IMR-90 (cell line): ENCODE measurements around the gene ADAMTSL1. TPM values are rescaled to one million over a fixed set of nuclear protein-coding genes. Genes with fewer than 3 reads are reported as not detected.

Experiments used
- ATAC-seq: fragments of 200-7000 bp; cut with Tn5 transposase; 2 replicates; pipeline ENCODE4 v1.9.1; 2020; ENCODE audit warnings: low read depth, mild to moderate bottlenecking, moderate library complexity
- BruUV-seq: library from RNA; stranded (reverse); fragments of 400-500 nt; replicated peaks from 2 replicates; lab custom pipeline; 2021; lab: Mats Ljungman, UMichigan
- CTCF ChIA-PET: fragments of 300-600 bp; formaldehyde crosslinking; extraction: SDS; loops from one replicate; lab custom pipeline; 2021; ENCODE audit warnings: antibody characterized with exemption; lab: Yijun Ruan, JAX
- POLR2A ChIA-PET: fragments of 300-600 bp; sonication (Branson Sonifier 250); formaldehyde crosslinking; loops from one replicate; lab custom pipeline; 2022; ENCODE audit warnings: antibody characterized with exemption; ENCODE audit not compliant: unreplicated experiment; lab: Charles Lee
- DNase-seq: peaks from one replicate; pipeline ENCODE4 v3.0.0; 2013
- H2AFZ ChIP-seq: replicated peaks from 2 replicates; pipeline ENCODE3; 2013; ENCODE audit warnings: low read length, mild to moderate bottlenecking; ENCODE audit not compliant: poor library complexity
- H2AK5ac ChIP-seq: 2 replicates; pipeline ENCODE4 v1.6.1; 2013; ENCODE audit warnings: low read depth, low read length, inconsistent platforms
- H2AK9ac ChIP-seq: replicated peaks from 2 replicates; pipeline ENCODE3; 2013; ENCODE audit warnings: mild to moderate bottlenecking, low read depth, low read length, moderate library complexity; ENCODE audit not compliant: poor library complexity
- H2BK120ac ChIP-seq: 2 replicates; pipeline ENCODE4 v1.6.1; 2013; ENCODE audit warnings: low read depth, low read length, inconsistent platforms
- H2BK15ac ChIP-seq: 3 replicates; pipeline ENCODE4 v1.6.1; 2013; ENCODE audit warnings: low read depth, low read length, inconsistent platforms
- H2BK20ac ChIP-seq: 2 replicates; pipeline ENCODE4 v1.6.1; 2013; ENCODE audit warnings: low read depth, mild to moderate bottlenecking, inconsistent platforms, low read length, moderate library complexity
- H2BK5ac ChIP-seq: 2 replicates; pipeline ENCODE4 v1.6.1; 2013; ENCODE audit warnings: mild to moderate bottlenecking, low read depth, low read length, inconsistent platforms; ENCODE audit not compliant: poor library complexity, severe bottlenecking
- H3K14ac ChIP-seq: replicated peaks from 2 replicates; pipeline ENCODE4 v1.6.1; 2013; ENCODE audit warnings: low read depth, low read length, inconsistent platforms
- H3K18ac ChIP-seq: 2 replicates; pipeline ENCODE4 v1.6.1; 2013; ENCODE audit warnings: low read depth, low read length, control low read depth
- H3K23ac ChIP-seq: 2 replicates; pipeline ENCODE4 v1.6.1; 2013; ENCODE audit warnings: low read depth, low read length, inconsistent platforms
- H3K27ac ChIP-seq: 2 replicates; pipeline ENCODE4 v1.5.1; 2013; ENCODE audit warnings: mild to moderate bottlenecking, control low read depth, low read length; ENCODE audit not compliant: insufficient read depth
- H3K27me3 ChIP-seq: 2 replicates; pipeline ENCODE4 v1.6.1; 2013; ENCODE audit warnings: low read length; ENCODE audit not compliant: control insufficient read depth, insufficient read depth
- H3K36me3 ChIP-seq: 2 replicates; pipeline ENCODE4 v1.6.1; 2013; ENCODE audit warnings: low read length, mixed read lengths; ENCODE audit not compliant: control insufficient read depth, insufficient read depth
- H3K4ac ChIP-seq: 2 replicates; pipeline ENCODE4 v1.6.1; 2013; ENCODE audit warnings: low read depth, low read length, inconsistent platforms
- H3K4me1 ChIP-seq: 2 replicates; pipeline ENCODE4 v1.6.1; 2013; ENCODE audit warnings: low read length, mixed read lengths; ENCODE audit not compliant: control insufficient read depth, insufficient read depth
- H3K4me2 ChIP-seq: 2 replicates; pipeline ENCODE4 v1.6.1; 2013; ENCODE audit warnings: low read depth, mild to moderate bottlenecking, control low read depth, low read length, moderate library complexity
- H3K4me3 ChIP-seq: 2 replicates; pipeline ENCODE4 v1.5.1; 2013; ENCODE audit warnings: low read depth, mild to moderate bottlenecking, control low read depth, low read length, moderate library complexity; ENCODE audit not compliant: insufficient read depth
- H3K56ac ChIP-seq: 2 replicates; pipeline ENCODE4 v1.6.1; 2013; ENCODE audit warnings: low read length, inconsistent platforms; ENCODE audit not compliant: insufficient read depth; ENCODE audit errors: extremely low read depth
- H3K79me1 ChIP-seq, 2 experiments: 2 replicates each; pipeline ENCODE4 v1.6.1; 2013; ENCODE audit warnings: low read length in 2 of 2, inconsistent platforms in 1 of 2, low read depth in 1 of 2
- H3K9ac ChIP-seq: 2 replicates; pipeline ENCODE4 v1.6.1; 2013; ENCODE audit warnings: low read depth, low read length, control low read depth
- H3K9me1 ChIP-seq: 2 replicates; pipeline ENCODE4 v1.6.1; 2013; ENCODE audit warnings: low read length, inconsistent platforms; ENCODE audit not compliant: insufficient read depth
- H3K9me3 ChIP-seq: 2 replicates; pipeline ENCODE4 v1.6.1; 2013; ENCODE audit warnings: low read length; ENCODE audit not compliant: control insufficient read depth, insufficient read depth
- H4K20me1 ChIP-seq: 2 replicates; pipeline ENCODE4 v1.6.1; 2013; ENCODE audit warnings: low read length, inconsistent platforms; ENCODE audit not compliant: insufficient read depth
- H4K5ac ChIP-seq: 2 replicates; pipeline ENCODE4 v1.6.1; 2013; ENCODE audit warnings: mild to moderate bottlenecking, low read depth, low read length, control low read depth
- H4K8ac ChIP-seq, 2 experiments: 2 replicates each; pipeline ENCODE4 v1.6.1; 2013; ENCODE audit warnings: low read depth in 2 of 2, low read length in 2 of 2, control low read depth in 1 of 2, inconsistent platforms in 1 of 2
- H4K91ac ChIP-seq: 2 replicates; pipeline ENCODE4 v1.6.1; 2013; ENCODE audit warnings: low read depth, low read length, inconsistent platforms; ENCODE audit not compliant: insufficient read depth
- BHLHE40 ChIP-seq: fragments of 150-350 bp; IDR thresholded peaks from 2 replicates; pipeline ENCODE4 v1.6.1; 2016; ENCODE audit warnings: mild to moderate bottlenecking, low read depth, low read length
- CEBPB ChIP-seq: IDR thresholded peaks from 2 replicates; pipeline ENCODE4 v1.6.1; 2012; ENCODE audit warnings: low read depth, low read length, improper control_type of control experiment
- CTCF ChIP-seq: conservative IDR thresholded peaks from 2 replicates; pipeline ENCODE4 v1.5.1; 2012; ENCODE audit warnings: mild to moderate bottlenecking, low read depth, low read length, improper control_type of control experiment
- FOS ChIP-seq: fragments of 150-350 bp; IDR thresholded peaks from 2 replicates; pipeline ENCODE4 v1.6.1; 2016; ENCODE audit warnings: low read depth, low read length
- MAFK ChIP-seq: IDR thresholded peaks from 2 replicates; pipeline ENCODE4 v1.6.1; 2012; ENCODE audit warnings: low read depth, low read length, improper control_type of control experiment
- MAZ ChIP-seq: IDR thresholded peaks from 2 replicates; pipeline ENCODE4 v1.6.1; 2012; ENCODE audit warnings: low read depth, mild to moderate bottlenecking, low read length, improper control_type of control experiment, moderate library complexity, borderline replicate concordance
- NFE2L2 ChIP-seq: fragments of 150-350 bp; IDR thresholded peaks from 2 replicates; pipeline ENCODE4 v1.6.1; 2016; ENCODE audit warnings: low read depth, mild to moderate bottlenecking, low read length
- RCOR1 ChIP-seq: IDR thresholded peaks from 2 replicates; pipeline ENCODE4 v1.6.1; 2012; ENCODE audit warnings: mild to moderate bottlenecking, low read length, improper control_type of control experiment; ENCODE audit not compliant: insufficient replicate concordance
- WGBS, 2 experiments: methylation state at CpG; one replicate each; pipeline versions ENCODE4 v1.1.5 to v1.1.7; 2013; ENCODE audit warnings: missing lambda C conversion rate in 2 of 2; ENCODE audit not compliant: insufficient read length in 1 of 2; ENCODE audit errors: extremely low coverage in 2 of 2; 5-methylcytosine and 5-hydroxymethylcytosine counted together
- dilution Hi-C: fragments of 300-500 bp; cut with HindIII; formaldehyde crosslinking; loops from one replicate; pipeline ENCODE4 v1.14.3; 2018; ENCODE audit warnings: low sequenced_read_pairs; ENCODE audit not compliant: unreplicated experiment
- in situ Hi-C: fragments of 300-500 bp; cut with MboI; formaldehyde crosslinking; loops from 3 replicates; pipeline ENCODE4 v1.14.3; 2019; ENCODE audit warnings: low sequenced_read_pairs, inconsistent platforms, mixed read lengths
- intact Hi-C: fragments of 100-400 bp; cut with micrococcal nuclease; formaldehyde crosslinking; loops from 2 replicates; pipeline ENCODE4 v1.10.0; 2022
- polyA plus RNA-seq, 3 experiments: library from polyadenylated mRNA; depleted of rRNA; stranded (reverse); fragments of >200 nt; gene quantifications; 2 replicates each; pipeline ENCODE4 v1.2.3, GENCODE V29; 2012; ENCODE audit warnings: low replicate concordance in 1 of 3
- total RNA-seq: library from RNA; depleted of rRNA; stranded (reverse); fragments of >200 nt; gene quantifications from 2 replicates; pipeline ENCODE4 v1.2.3, GENCODE V29; 2012
- TF ChIP-seq, protein P1 (sequence below): fragments of 150-350 bp; IDR thresholded peaks from 2 replicates; pipeline ENCODE4 v1.6.1; 2017; ENCODE audit warnings: mild to moderate bottlenecking, antibody characterized with exemption, low read length, low read depth

The ADAMTSL1 gene
- total and polyA plus RNA-seq, 2 of the 4 experiments (the other 2 are of a cell fraction) = 38.2 to 62.2 TPM

- no peak for ATAC-seq
- Histone ChIP-seq H4K20me1 (no peaks in the 10 kb centered on the region), H3K9me1 (no peaks in the 10 kb centered on the region), H3K36me3 (no peaks in the 10 kb centered on the region), H2AK5ac (no peak overlapping the region), H2BK120ac (no peak overlapping the region), H2BK5ac (no peak overlapping the region), H3K9me3 (peaks cover 13% of the 10 kb centered on the region), H3K14ac (no peak overlapping the region), H3K27ac (no peak overlapping the region), H3K9ac (no peak overlapping the region), H3K18ac (no peak overlapping the region), H3K23ac (no peak overlapping the region), H3K4ac (no peak overlapping the region), H2BK20ac (no peak overlapping the region), H4K5ac (no peak overlapping the region), H3K4me2 (no peak overlapping the region), H3K4me1 (no peaks in the 10 kb centered on the region), H4K91ac (no peak overlapping the region), H4K8ac (no peak overlapping the region), H3K4me3 (no peak overlapping the region), H2BK15ac (no peak overlapping the region), H3K56ac (no peak overlapping the region), H2AFZ (no peak overlapping the region), H3K79me1 (no peaks in the 10 kb centered on the region; a peak in 1 of 4 replicates), H2AK9ac (no peak overlapping the region), H3K27me3 (no peaks in the 10 kb centered on the region)
- in situ Hi-C loops (no loop called here), dilution Hi-C loops (no loop called here), intact Hi-C loops (no loop called here)
- no peak for DNase-seq
- ChIA-PET CTCF (no interaction called here), POLR2A (no interaction called here)
- TF ChIP-seq CTCF (no peak), MAFK (no peak), BHLHE40 (no peak), CEBPB (no peak), FOS (no peak), NFE2L2 (no peak), RCOR1 (no peak), MAZ (no peak)
- TF ChIP-seq, protein P1, sequence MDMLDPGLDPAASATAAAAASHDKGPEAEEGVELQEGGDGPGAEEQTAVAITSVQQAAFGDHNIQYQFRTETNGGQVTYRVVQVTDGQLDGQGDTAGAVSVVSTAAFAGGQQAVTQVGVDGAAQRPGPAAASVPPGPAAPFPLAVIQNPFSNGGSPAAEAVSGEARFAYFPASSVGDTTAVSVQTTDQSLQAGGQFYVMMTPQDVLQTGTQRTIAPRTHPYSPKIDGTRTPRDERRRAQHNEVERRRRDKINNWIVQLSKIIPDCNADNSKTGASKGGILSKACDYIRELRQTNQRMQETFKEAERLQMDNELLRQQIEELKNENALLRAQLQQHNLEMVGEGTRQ = no peak
- WGBS, 2 experiments = 100% methylated on average over 1 of the region's 2 CpGs; no CpG with 5 or more reads in 1 of the 2 experiments
- no TSS peak for BruUV-seq
Observed at GRCh38 chr9:18534611-18535010, 60.7 kb downstream of the ADAMTSL1 start.
